ENCODE measurements around the gene RPL28. TPM values are rescaled to one million over a fixed set of nuclear protein-coding genes. Genes with fewer than 3 reads are reported as not detected.

Gene RPL28
- total and polyA plus RNA-seq, 11 donors = 196 to 1,391 (median 607) TPM

GRCh38 chr19:55451163-55451964 is 65.6 kb downstream of the RPL28 start:
- 1 to 3% (median 1%) methylated on average over 26 to 79 of the region's 80 CpGs for WGBS, 4 donors
- peak overlapping the region in 6 of 12 donors; percentile 6 to 22 (median 11) for H3K4me3 ChIP-seq

GRCh38 chr19:55451965-55452748 is 66.4 kb downstream of the RPL28 start:
- Histone ChIP-seq H3K36me3 (peaks cover 0 to 16% (median 7%) of the 10 kb centered on the region in 9 donors), H3K4me1 (peaks cover 0 to 27% (median 11%) of the 10 kb centered on the region in 12 donors), H3K27ac (no peak overlapping the region), H3K4me3 (peak overlapping the region in 6 of 12 donors; percentile 6 to 29 (median 11)), H3K9me3 (no peaks in the 10 kb centered on the region), H3K27me3 (peaks cover 14 to 35% (median 21%) of the 10 kb centered on the region in 9 donors)
- 3 to 7% (median 5%) methylated on average over 30 to 57 of the region's 57 CpGs for WGBS, 4 donors
- no peak for TF ChIP-seq CTCF (IDR thresholded peaks at IDR 0.05)
- TF ChIP-seq POLR2A (IDR thresholded peaks at IDR 0.05) = no peak
- intact Hi-C loops (cut with DNase I) = loop anchor here in 1 of 10 donors (10.0 kb wide), 1 partner anchor 307 kb away; the partner anchor contains the start of gene TNNT1
- DNase-seq = no peak
- no peak for ATAC-seq

More at GRCh38 chr19:55451163-55451964, 65.6 kb downstream of the RPL28 start:
- DNase-seq (no peak), ATAC-seq (no peak)
- Histone ChIP-seq H3K36me3 (peaks cover 0 to 15% (median 7%) of the 10 kb centered on the region in 9 donors), H3K9me3 (no peaks in the 10 kb centered on the region), H3K27me3 (peaks cover 14 to 38% (median 25%) of the 10 kb centered on the region in 9 donors), H3K27ac (no peak overlapping the region), H3K4me1 (peaks cover 0 to 27% (median 11%) of the 10 kb centered on the region in 12 donors)
- intact Hi-C loops (cut with DNase I) = loop anchor here in 1 of 10 donors (10.0 kb wide), 1 partner anchor 307 kb away; the partner anchor contains the start of gene TNNT1
- TF ChIP-seq CTCF (IDR thresholded peaks at IDR 0.05) (no peak), POLR2A (IDR thresholded peaks at IDR 0.05) (no peak)

Other genes starting within 250 kb of the RPL28 start
- 100 to 1,000 TPM in 3 of 9 donors, 10 to 100 TPM in 6; 18.7 to 192 (median 58.6) TPM for gene TNNT1, start 236.7 kb upstream of the RPL28 start, total RNA-seq
- gene TNNT1, start 236.7 kb upstream of the RPL28 start, polyA plus RNA-seq = 100 to 1,000 TPM in 1 of 2 donors, 10 to 100 TPM in 1; 23.8 to 264 TPM
- gene TNNI3, start 228.2 kb upstream of the RPL28 start, total RNA-seq = over 10,000 TPM in 3 of 9 donors, 1,000 to 10,000 TPM in 6; 1,912 to 14,347 (median 9,662) TPM
- over 10,000 TPM in 1 of 2 donors, 1,000 to 10,000 TPM in 1; 3,704 to 34,502 TPM for gene TNNI3, start 228.2 kb upstream of the RPL28 start, polyA plus RNA-seq
- 1 to 10 TPM in 7 of 9 donors, under 1 TPM in 2; 0.56 to 5.7 (median 2.1) TPM for gene DNAAF3, start 219.3 kb upstream of the RPL28 start, total RNA-seq
- 1 to 10 TPM; 1.8 to 4.4 TPM for gene DNAAF3, start 219.3 kb upstream of the RPL28 start, polyA plus RNA-seq
- under 1 TPM in 1 of 9 donors, not detected in 8; 0.15 TPM for gene SYT5, start 205.6 kb upstream of the RPL28 start, total RNA-seq
- not detected for gene SYT5, start 205.6 kb upstream of the RPL28 start, polyA plus RNA-seq
- 1 to 10 TPM in 8 of 9 donors, under 1 TPM in 1; 0.75 to 5.7 (median 2.3) TPM for gene PTPRH, start 176.4 kb upstream of the RPL28 start, total RNA-seq
- 10 to 100 TPM in 1 of 2 donors, 1 to 10 TPM in 1; 1.8 to 11.4 TPM for gene PTPRH, start 176.4 kb upstream of the RPL28 start, polyA plus RNA-seq
- gene TMEM86B, start 157.2 kb upstream of the RPL28 start, total RNA-seq = 1 to 10 TPM in 8 of 9 donors, under 1 TPM in 1; 0.64 to 2.5 (median 1.9) TPM
- gene TMEM86B, start 157.2 kb upstream of the RPL28 start, polyA plus RNA-seq = 1 to 10 TPM; 2.7 to 3.1 TPM
- 10 to 100 TPM; 28.6 to 59.9 (median 41.1) TPM for gene PPP6R1, start 126.9 kb upstream of the RPL28 start, total RNA-seq
- gene PPP6R1, start 126.9 kb upstream of the RPL28 start, polyA plus RNA-seq = 10 to 100 TPM; 34.7 to 60.4 TPM
- 10 to 100 TPM; 25.7 to 42.0 (median 30.6) TPM for gene HSPBP1, start 105.8 kb upstream of the RPL28 start, total RNA-seq
- 10 to 100 TPM; 56.4 to 76.0 TPM for gene HSPBP1, start 105.8 kb upstream of the RPL28 start, polyA plus RNA-seq
- gene BRSK1, start 101.9 kb upstream of the RPL28 start, total RNA-seq = 1 to 10 TPM; 2.0 to 7.4 (median 3.6) TPM
- 1 to 10 TPM; 1.6 to 1.8 TPM for gene BRSK1, start 101.9 kb upstream of the RPL28 start, polyA plus RNA-seq
- gene TMEM150B, start 60.6 kb upstream of the RPL28 start, total RNA-seq = 10 to 100 TPM in 1 of 9 donors, 1 to 10 TPM in 4, under 1 TPM in 3, not detected in 1; 0.43 to 14.1 (median 1.2) TPM
- gene TMEM150B, start 60.6 kb upstream of the RPL28 start, polyA plus RNA-seq = under 1 TPM; 0.72 to 0.79 TPM
- 10 to 100 TPM in 1 of 9 donors, 1 to 10 TPM in 8; 3.6 to 10.8 (median 7.2) TPM for gene KMT5C, start 46.1 kb upstream of the RPL28 start, total RNA-seq
- 1 to 10 TPM; 3.3 to 6.2 TPM for gene KMT5C, start 46.1 kb upstream of the RPL28 start, polyA plus RNA-seq
- gene COX6B2, start 31.2 kb upstream of the RPL28 start, total RNA-seq = under 1 TPM in 1 of 9 donors, not detected in 8; 0.16 TPM
- not detected for gene COX6B2, start 31.2 kb upstream of the RPL28 start, polyA plus RNA-seq
- not detected for gene GARIN5B, start 22.7 kb upstream of the RPL28 start, total RNA-seq
- not detected for gene GARIN5B, start 22.7 kb upstream of the RPL28 start, polyA plus RNA-seq
- under 1 TPM in 2 of 9 donors, not detected in 7; 0.11 to 0.43 TPM for gene IL11, start 15.5 kb upstream of the RPL28 start, total RNA-seq
- gene IL11, start 15.5 kb upstream of the RPL28 start, polyA plus RNA-seq = under 1 TPM in 1 of 2 donors, not detected in 1; 0.25 TPM
- not detected for gene TMEM190, start 9.1 kb upstream of the RPL28 start, total RNA-seq
- gene TMEM190, start 9.1 kb upstream of the RPL28 start, polyA plus RNA-seq = not detected
- gene TMEM238, start 1.6 kb upstream of the RPL28 start, total RNA-seq = 1 to 10 TPM in 2 of 9 donors, under 1 TPM in 5, not detected in 2; 0.35 to 2.2 (median 0.56) TPM
- gene TMEM238, start 1.6 kb upstream of the RPL28 start, polyA plus RNA-seq = not detected
- 10 to 100 TPM; 16.5 to 51.8 (median 29.1) TPM for gene UBE2S, start 21.9 kb downstream of the RPL28 start, total RNA-seq
- gene UBE2S, start 21.9 kb downstream of the RPL28 start, polyA plus RNA-seq = 10 to 100 TPM; 10.9 to 27.3 TPM
- gene SHISA7, start 57.4 kb downstream of the RPL28 start, total RNA-seq = not detected
- gene SHISA7, start 57.4 kb downstream of the RPL28 start, polyA plus RNA-seq = not detected
- 100 to 1,000 TPM in 1 of 9 donors, 10 to 100 TPM in 8; 36.9 to 102 (median 48.8) TPM for gene ISOC2, start 75.7 kb downstream of the RPL28 start, total RNA-seq
- 10 to 100 TPM; 86.8 to 94.9 TPM for gene ISOC2, start 75.7 kb downstream of the RPL28 start, polyA plus RNA-seq
- gene C19orf85, start 78.8 kb downstream of the RPL28 start, total RNA-seq = not detected
- gene C19orf85, start 78.8 kb downstream of the RPL28 start, polyA plus RNA-seq = not detected
- gene ZNF628, start 90.7 kb downstream of the RPL28 start, total RNA-seq = 10 to 100 TPM in 1 of 9 donors, 1 to 10 TPM in 8; 2.3 to 10.3 (median 4.6) TPM
- 1 to 10 TPM; 5.4 to 7.9 TPM for gene ZNF628, start 90.7 kb downstream of the RPL28 start, polyA plus RNA-seq
- 10 to 100 TPM in 1 of 9 donors, 1 to 10 TPM in 8; 2.9 to 10.4 (median 6.7) TPM for gene NAT14, start 99.3 kb downstream of the RPL28 start, total RNA-seq
- gene NAT14, start 99.3 kb downstream of the RPL28 start, polyA plus RNA-seq = 1 to 10 TPM; 7.3 to 9.2 TPM
- gene SSC5D, start 102.5 kb downstream of the RPL28 start, total RNA-seq = 1 to 10 TPM in 8 of 9 donors, under 1 TPM in 1; 1.00 to 6.2 (median 3.3) TPM
- 1 to 10 TPM in 1 of 2 donors, under 1 TPM in 1; 0.91 to 1.4 TPM for gene SSC5D, start 102.5 kb downstream of the RPL28 start, polyA plus RNA-seq
- gene SBK2, start 151.2 kb downstream of the RPL28 start, total RNA-seq = 1 to 10 TPM in 7 of 9 donors, under 1 TPM in 2; 0.68 to 2.6 (median 2.1) TPM
- gene SBK2, start 151.2 kb downstream of the RPL28 start, polyA plus RNA-seq = 10 to 100 TPM in 1 of 2 donors, under 1 TPM in 1; 0.80 to 12.6 TPM
- 10 to 100 TPM in 3 of 9 donors, 1 to 10 TPM in 6; 2.4 to 14.3 (median 7.5) TPM for gene SBK3, start 159.6 kb downstream of the RPL28 start, total RNA-seq
- 10 to 100 TPM in 1 of 2 donors, 1 to 10 TPM in 1; 5.9 to 12.4 TPM for gene SBK3, start 159.6 kb downstream of the RPL28 start, polyA plus RNA-seq
- 10 to 100 TPM in 4 of 9 donors, 1 to 10 TPM in 5; 5.4 to 13.9 (median 9.8) TPM for gene ZNF579, start 194.9 kb downstream of the RPL28 start, total RNA-seq
- gene ZNF579, start 194.9 kb downstream of the RPL28 start, polyA plus RNA-seq = 10 to 100 TPM in 1 of 2 donors, 1 to 10 TPM in 1; 7.9 to 10.9 TPM
- 10 to 100 TPM; 11.2 to 15.4 (median 12.9) TPM for gene FIZ1, start 213.6 kb downstream of the RPL28 start, total RNA-seq
- 10 to 100 TPM in 1 of 2 donors, 1 to 10 TPM in 1; 10.0 to 16.7 TPM for gene FIZ1, start 213.6 kb downstream of the RPL28 start, polyA plus RNA-seq
- gene ZNF524, start 214.4 kb downstream of the RPL28 start, total RNA-seq = 10 to 100 TPM; 11.0 to 34.7 (median 16.5) TPM
- 10 to 100 TPM; 30.6 to 33.9 TPM for gene ZNF524, start 214.4 kb downstream of the RPL28 start, polyA plus RNA-seq
- gene ZNF865, start 219.7 kb downstream of the RPL28 start, total RNA-seq = 10 to 100 TPM; 11.4 to 19.1 (median 14.2) TPM
- 10 to 100 TPM; 12.0 to 24.3 TPM for gene ZNF865, start 219.7 kb downstream of the RPL28 start, polyA plus RNA-seq
- 10 to 100 TPM in 4 of 9 donors, 1 to 10 TPM in 5; 6.7 to 15.8 (median 9.2) TPM for gene ZNF784, start 238.6 kb downstream of the RPL28 start, total RNA-seq
- gene ZNF784, start 238.6 kb downstream of the RPL28 start, polyA plus RNA-seq = 10 to 100 TPM in 1 of 2 donors, 1 to 10 TPM in 1; 8.5 to 10.4 TPM